Measurements from ENCODE around the gene TBC1D14.
"Not testable (repeated sequence)": the region's sequence is repeated elsewhere in the genome, so short reads cannot be mapped to it uniquely, and the experiment has no call there.

Gene TBC1D14

GRCh38 chr4:7070729-7071511 is 161.3 kb downstream of the TBC1D14 start:
- no peak for DNase-seq

DNA sequence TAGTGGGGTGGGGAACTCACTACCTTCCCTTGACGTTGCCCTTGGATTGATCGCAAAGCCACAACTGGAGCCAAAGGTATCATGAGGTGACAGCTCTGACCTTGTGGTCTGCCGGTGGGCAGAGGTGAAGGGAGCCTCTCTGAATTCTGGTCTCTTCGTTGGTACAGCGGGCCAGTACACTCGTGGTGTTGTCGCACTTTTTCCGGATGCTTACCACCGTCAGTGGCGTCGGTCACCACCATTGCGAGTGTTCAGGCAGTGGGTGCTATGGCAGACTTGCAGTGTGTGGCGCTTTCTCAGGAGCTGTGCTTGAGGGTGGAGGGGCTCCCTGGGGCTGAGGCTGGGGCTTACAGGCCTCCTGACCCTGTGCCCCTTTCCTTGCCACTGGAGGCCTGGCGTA is 163.4 kb downstream of the TBC1D14 start:
- DNase-seq, result no peak

DNA sequence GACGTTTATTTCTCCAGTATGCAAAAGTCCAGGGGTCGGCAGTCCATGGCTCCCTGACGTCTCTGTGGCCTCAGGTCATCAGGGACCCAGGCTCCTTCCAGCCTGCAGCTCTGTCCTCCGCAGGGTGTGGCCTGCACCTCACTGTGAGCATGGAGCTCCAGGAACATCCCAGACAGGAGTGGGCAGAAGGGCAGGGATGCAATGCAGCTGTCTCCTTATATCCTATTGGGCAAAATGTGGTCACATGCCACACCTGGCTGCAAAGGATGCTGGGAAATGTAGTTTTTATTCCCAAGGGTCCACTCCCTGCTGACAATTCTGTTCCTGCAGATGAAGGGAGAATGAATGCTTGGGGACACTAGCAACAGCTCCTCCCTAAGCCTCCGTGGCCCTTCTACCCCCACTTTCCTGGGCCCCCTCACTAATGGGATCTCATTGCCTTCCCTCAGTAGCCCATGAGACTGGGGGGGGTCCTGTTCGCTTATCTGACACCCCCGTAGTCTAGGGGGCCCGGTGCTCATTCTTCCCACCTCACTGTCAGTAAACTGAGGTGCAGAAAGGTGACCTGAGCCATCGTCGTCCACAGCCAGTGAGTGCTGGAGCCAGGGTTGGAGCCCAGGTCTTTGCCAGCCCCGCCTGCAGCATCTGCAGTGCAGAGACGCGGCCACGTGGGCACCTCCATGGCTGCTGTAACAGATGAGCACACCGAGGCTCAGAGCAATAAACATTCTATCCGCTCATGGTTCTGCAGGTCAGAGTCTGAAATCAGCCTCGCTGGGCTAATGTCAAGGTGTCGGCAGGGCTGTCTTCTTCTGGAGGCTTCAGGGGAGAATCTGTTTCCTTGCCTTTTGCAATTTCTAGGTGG is 164.1 kb downstream of the TBC1D14 start:
- no peak for DNase-seq

DNA sequence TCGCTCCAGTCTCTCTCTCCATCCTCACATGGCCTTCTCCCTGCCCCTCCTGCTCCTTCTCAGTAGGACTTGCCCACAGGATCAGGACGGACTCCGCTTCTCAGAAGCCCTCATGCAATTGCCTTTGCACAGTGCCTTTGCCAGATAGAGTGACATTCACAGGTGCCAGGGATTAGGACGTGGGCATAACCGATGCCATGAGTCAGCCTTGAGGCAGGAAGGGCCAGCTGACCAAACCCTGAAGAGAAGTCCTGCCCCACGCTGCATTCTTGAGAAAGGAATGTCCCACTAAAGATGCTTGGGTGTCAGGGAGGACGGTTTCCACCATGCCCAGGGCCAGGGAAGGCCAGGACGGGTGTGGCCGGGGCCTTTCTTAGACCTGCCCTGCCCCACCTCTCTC is 164.8 kb downstream of the TBC1D14 start:
- DNase-seq, result no peak

GRCh38 chr4:7075962-7076695 is 166.5 kb downstream of the TBC1D14 start:
- no peak for DNase-seq

GRCh38 chr4:7076696-7077082 is 167.1 kb downstream of the TBC1D14 start:
- no peak for DNase-seq

- no peak for DNase-seq
Measured at GRCh38 chr4:7077371-7077770, 167.7 kb downstream of the TBC1D14 start.

DNA sequence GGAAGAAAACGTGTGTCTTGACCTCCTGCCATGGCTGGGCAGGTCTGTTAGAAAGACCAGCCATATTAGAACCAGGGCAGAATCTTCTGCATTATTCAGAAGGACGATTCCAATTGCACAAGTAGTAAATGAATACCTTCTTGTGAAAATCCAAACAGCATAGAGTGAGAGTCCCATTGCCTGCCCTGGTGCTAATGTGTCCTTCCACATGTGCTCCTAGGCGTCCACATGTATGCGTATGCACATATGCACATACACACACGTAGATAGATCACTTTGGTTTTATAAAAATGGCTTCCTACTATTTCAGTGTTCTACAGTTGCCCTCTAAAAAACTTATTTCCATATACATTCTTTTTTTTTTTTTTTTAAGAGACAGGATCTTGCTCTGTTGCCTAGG is 168.4 kb downstream of the TBC1D14 start:
- no peak for DNase-seq

- not testable (repeated sequence) for DNase-seq
Measured at GRCh38 chr4:7079483-7079882, 169.9 kb downstream of the TBC1D14 start.

DNA sequence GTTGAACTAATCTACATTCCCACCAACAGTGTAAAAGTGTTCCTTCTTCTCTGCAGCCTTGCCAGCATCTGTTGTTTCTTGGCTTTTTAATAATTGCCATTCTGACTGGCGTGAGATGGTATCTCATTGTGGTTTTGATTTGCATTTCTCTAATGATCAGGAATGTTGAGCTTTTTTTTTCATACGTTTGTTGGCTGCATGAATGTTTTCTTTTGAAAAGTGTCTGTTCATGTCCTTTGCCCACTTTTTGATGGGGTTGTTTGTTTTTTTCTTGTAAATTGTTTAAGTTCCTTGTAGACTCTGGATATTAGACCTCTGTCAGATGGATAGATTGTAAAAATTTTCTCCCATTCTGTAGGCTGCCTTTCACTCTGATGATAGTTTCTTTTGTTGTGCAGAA is 170.3 kb downstream of the TBC1D14 start:
- not testable (repeated sequence) for DNase-seq
